BE2C (cell line): ENCODE data around the gene SMARCB1.

ENCODE experiments used
- DNase-seq: peaks from one replicate; pipeline ENCODE4 v3.0.0-alpha.2; 2020
- H3K27me3 ChIP-seq: fragments of 250-450 bp; sonication (Bioruptor Pico); 2 replicates; pipeline ENCODE4 v1.5.1; 2020; ENCODE audit warnings: mild to moderate bottlenecking
- H3K36me3 ChIP-seq: fragments of 250-450 bp; sonication (Bioruptor Pico); 2 replicates; pipeline ENCODE4 v1.5.1; 2020; ENCODE audit warnings: mild to moderate bottlenecking
- H3K4me1 ChIP-seq: fragments of 250-450 bp; sonication (Bioruptor Pico); 2 replicates; pipeline ENCODE4 v1.5.1; 2020
- H3K4me3 ChIP-seq: 2 replicates; pipeline ENCODE4 v1.5.1; 2011; ENCODE audit warnings: low read depth, low read length
- H3K9me3 ChIP-seq: fragments of 250-450 bp; sonication (Bioruptor Pico); 2 replicates; pipeline ENCODE4 v1.5.1; 2020
- TF ChIP-seq, protein P1 (sequence below): IDR thresholded peaks from 2 replicates; pipeline ENCODE4 v1.5.1; 2012; ENCODE audit warnings: mild to moderate bottlenecking, low read depth, low read length

Gene SMARCB1

DNA sequence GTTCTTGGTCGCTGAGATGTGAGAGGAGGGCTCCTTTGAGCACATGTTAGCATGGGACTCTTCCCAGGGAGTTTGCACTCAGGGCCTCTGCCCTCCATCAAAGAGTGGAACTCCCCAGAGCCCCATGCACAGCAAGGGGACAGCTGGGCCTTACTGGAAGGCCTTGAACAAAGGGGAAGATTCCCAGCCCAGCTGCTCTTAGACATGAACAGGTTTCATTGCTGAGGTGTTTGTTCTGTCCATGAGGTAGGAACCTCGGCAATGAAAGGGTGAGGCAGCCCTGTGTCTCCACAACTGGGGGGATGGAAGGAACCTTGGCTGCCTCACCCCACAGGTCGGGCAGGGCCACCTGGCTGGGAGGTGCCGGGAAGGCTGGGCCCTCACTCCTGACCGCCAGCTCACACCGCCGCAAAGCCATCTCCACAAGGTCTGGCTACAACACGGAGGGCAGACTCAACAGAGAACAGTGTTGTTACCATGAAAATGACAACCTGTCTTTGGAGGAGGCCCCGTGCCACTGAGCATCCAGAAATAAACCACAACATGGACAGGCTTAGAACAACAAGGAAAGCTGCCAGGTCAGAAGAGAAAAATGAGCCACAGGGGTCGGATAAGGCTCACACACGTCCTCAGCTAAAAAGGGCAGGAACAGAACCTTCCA, 48.8 kb downstream of the SMARCB1 start:
- TF ChIP-seq, protein P1, sequence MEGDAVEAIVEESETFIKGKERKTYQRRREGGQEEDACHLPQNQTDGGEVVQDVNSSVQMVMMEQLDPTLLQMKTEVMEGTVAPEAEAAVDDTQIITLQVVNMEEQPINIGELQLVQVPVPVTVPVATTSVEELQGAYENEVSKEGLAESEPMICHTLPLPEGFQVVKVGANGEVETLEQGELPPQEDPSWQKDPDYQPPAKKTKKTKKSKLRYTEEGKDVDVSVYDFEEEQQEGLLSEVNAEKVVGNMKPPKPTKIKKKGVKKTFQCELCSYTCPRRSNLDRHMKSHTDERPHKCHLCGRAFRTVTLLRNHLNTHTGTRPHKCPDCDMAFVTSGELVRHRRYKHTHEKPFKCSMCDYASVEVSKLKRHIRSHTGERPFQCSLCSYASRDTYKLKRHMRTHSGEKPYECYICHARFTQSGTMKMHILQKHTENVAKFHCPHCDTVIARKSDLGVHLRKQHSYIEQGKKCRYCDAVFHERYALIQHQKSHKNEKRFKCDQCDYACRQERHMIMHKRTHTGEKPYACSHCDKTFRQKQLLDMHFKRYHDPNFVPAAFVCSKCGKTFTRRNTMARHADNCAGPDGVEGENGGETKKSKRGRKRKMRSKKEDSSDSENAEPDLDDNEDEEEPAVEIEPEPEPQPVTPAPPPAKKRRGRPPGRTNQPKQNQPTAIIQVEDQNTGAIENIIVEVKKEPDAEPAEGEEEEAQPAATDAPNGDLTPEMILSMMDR = no peak
- Histone ChIP-seq H3K9me3 (no peaks in the 10 kb centered on the region), H3K4me3 (no peak overlapping the region), H3K4me1 (no peaks in the 10 kb centered on the region), H3K27me3 (no peaks in the 10 kb centered on the region), H3K36me3 (peaks cover 53% of the 10 kb centered on the region)
- no peak for DNase-seq

DNA sequence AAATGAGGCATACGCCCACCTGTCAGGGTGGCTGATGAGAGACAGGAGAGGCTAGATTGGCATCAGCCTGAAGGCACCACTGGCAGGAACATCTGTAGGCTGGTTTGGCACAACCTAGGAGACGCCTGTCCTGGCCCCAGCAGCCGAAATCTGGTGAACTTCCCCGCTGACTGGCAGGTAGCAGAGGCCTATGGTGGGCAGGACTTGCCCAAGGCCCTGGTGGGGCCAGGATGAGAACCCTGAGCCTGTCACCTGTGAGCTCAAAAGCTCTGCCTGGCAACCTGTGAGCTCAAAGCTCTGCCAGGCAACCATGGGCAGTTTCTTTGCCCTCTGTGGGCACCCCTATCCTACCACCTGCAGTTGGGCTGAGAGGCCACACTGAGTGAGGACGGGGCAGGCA, 49.5 kb downstream of the SMARCB1 start:
- Histone ChIP-seq H3K4me3 (no peak overlapping the region), H3K9me3 (no peaks in the 10 kb centered on the region), H3K36me3 (peaks cover 48% of the 10 kb centered on the region), H3K27me3 (no peaks in the 10 kb centered on the region), H3K4me1 (no peaks in the 10 kb centered on the region)
- DNase-seq = no peak
- TF ChIP-seq, protein P1 = no peak

DNA sequence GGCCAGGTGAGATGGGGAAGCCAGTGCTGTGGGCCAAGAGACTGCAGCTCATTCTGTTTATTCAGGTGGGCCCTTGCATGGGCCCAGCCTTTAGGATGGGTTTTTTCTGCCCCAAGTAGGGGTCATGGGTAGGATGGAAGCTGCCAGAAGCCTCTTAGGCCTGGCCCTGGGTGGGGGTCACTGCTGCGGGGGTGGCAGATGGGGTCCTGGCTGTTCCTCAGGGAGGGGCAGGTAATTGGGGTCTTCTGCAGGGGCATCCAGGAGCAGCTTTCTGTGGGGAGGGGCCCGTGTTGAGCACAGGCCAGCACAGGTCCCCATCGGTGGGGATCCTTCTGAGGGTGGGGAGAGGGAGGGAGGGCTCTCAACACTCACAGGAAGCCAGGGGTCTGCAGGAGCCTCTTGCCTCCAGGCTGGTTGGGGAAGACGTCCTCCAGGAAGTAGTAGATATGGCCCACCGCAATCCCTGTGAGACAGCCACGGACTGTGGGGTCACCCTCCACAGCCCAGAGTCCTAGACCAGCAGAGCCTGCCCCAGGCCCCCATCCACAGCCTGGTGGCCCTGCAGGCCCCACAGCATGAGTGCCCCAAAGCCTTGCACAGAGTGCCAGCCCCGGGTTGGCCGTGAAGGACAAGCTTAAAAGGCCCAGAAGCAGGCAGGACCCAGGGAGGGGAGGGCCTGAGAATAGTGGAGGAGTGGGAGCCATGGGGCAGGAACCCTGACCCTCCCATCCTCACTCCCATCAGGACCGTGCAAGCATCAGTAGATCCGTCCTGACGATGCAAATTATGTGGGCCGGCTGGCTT, 50.1 kb downstream of the SMARCB1 start:
- Histone ChIP-seq H3K9me3 (no peaks in the 10 kb centered on the region), H3K36me3 (peaks cover 42% of the 10 kb centered on the region), H3K4me3 (no peak overlapping the region), H3K27me3 (no peaks in the 10 kb centered on the region), H3K4me1 (no peaks in the 10 kb centered on the region)
- no peak for DNase-seq
- TF ChIP-seq, protein P1 = no peak

DNA sequence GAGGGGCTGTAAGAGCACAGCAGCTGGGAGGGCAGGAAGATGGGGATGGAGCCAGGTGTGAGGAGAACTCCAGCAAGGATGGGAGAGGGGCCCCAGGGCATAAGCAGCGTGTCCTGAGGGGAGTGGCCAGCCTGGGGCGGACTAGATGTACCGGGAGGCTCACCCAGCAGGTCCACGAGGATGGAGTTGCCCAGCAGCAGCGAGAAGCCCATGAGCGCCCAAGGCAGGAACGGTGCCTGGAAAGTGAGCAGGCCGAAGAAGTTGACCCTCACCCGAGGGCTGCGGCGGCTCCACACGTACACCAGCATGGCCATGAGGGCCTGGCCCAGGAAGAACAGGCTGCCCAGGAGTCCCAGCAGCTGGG, 50.7 kb downstream of the SMARCB1 start:
- peaks cover 41% of the 10 kb centered on the region for H3K36me3 ChIP-seq
- TF ChIP-seq, protein P1 = no peak
- no peak overlapping the region for H3K4me3 ChIP-seq
- no peak for DNase-seq
- H3K4me1 ChIP-seq = no peaks in the 10 kb centered on the region
- no peaks in the 10 kb centered on the region for H3K27me3 ChIP-seq
- H3K9me3 ChIP-seq = no peaks in the 10 kb centered on the region

DNA sequence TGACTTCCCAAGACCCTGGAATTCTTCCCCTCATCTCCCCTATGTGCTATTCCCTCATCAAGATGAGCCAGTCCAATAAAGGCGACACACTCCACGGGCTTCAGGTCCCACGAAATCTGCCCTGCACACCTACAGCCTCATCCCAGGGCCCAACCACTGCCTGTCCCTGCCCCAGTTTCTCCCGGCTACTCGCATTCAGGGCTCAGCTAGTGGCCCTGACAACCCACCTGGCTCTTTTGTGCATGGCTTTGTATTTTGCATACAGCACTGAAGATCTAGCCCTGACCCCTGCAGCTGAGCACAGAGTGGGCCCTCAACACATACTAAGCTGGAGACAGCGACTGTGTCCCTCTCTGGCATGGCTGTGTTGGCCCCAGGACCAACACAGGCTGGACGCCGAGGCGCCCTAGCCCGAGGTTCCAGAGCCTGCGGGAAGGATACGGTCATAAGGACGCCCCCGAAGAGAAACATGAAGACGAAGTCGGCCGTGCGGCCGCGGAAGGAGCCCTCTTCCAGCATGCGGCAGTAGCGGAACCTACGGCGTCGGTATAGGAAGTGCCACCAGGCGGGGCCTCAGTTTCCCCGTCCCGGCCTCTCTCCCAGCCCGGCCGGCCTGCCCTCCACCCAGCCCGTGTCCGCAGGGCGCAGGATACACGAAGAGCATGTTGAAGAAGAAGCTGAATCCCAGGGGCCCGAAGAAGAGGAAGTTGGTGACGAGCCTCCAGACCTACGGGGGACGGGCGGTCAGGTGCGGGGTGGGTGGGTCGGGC, 51.3 kb downstream of the SMARCB1 start:
- no peaks in the 10 kb centered on the region for H3K4me1 ChIP-seq
- no peak for DNase-seq
- TF ChIP-seq, protein P1 = no peak
- no peaks in the 10 kb centered on the region for H3K9me3 ChIP-seq
- H3K4me3 ChIP-seq = no peak overlapping the region
- H3K36me3 ChIP-seq = peaks cover 39% of the 10 kb centered on the region
- H3K27me3 ChIP-seq = no peaks in the 10 kb centered on the region
